Breast epithelium (tissue), 3 donors: ENCODE results near the gene CTU1.
"Not testable (repeated sequence)": the region's sequence is repeated elsewhere in the genome, so short reads cannot be mapped to it uniquely, and the experiment has no call there.

Experiments
- CTCF ChIP-seq, 3 donors: fragments of 450-650 bp; IDR thresholded peaks; one replicate each; pipeline ENCODE4 v1.5.1; 2016 to 2017; ENCODE audit warnings: antibody characterized with exemption in 3 of 3, mild to moderate bottlenecking in 3 of 3, moderate library complexity in 3 of 3
- POLR2A ChIP-seq: fragments of 450-650 bp; IDR thresholded peaks from one replicate; pipeline ENCODE4 v1.6.1; 2016; ENCODE audit warnings: antibody characterized with exemption, mild to moderate bottlenecking, moderate library complexity
- POLR2AphosphoS5 ChIP-seq, 3 donors: sonication (generic); formaldehyde crosslinking; IDR thresholded peaks; one replicate each; pipeline ENCODE4 v1.6.1; 2017; ENCODE audit warnings: antibody characterized with exemption in 3 of 3

GRCh38 chr19:51142809-51143475 lies 34.7 kb upstream of the CTU1 start:
- not testable (repeated sequence) for TF ChIP-seq POLR2AphosphoS5 (IDR thresholded peaks at IDR 0.05); CTCF (IDR thresholded peaks at IDR 0.05); POLR2A
